ENCODE data around the gene LTBP1.

LTBP1 gene

GRCh38 chr2:33392366-33392765, 445.6 kb downstream of the LTBP1 start:
- no peak for DNase-seq

- no peak for DNase-seq
These were observed 448.3 kb downstream of the LTBP1 start for GRCh38 chr2:33395034-33395433.

- peak; percentile 36 for DNase-seq
These were observed 449.0 kb downstream of the LTBP1 start for GRCh38 chr2:33395655-33396249.

- no peak for DNase-seq
These were observed 457.6 kb downstream of the LTBP1 start for GRCh38 chr2:33404321-33404720.

- no peak for DNase-seq
These were observed 459.9 kb downstream of the LTBP1 start for GRCh38 chr2:33406622-33407021.

GRCh38 chr2:33408109-33408508, 461.4 kb downstream of the LTBP1 start:
- no peak for DNase-seq

GRCh38 chr2:33409417-33409955, 462.7 kb downstream of the LTBP1 start:
- no peak for DNase-seq

- DNase-seq = no peak
These were observed 465.0 kb downstream of the LTBP1 start for GRCh38 chr2:33411765-33412164.

GRCh38 chr2:33412920-33413319, 466.2 kb downstream of the LTBP1 start:
- DNase-seq = no peak

GRCh38 chr2:33419581-33420200, 472.9 kb downstream of the LTBP1 start:
- no peak for DNase-seq

GRCh38 chr2:33420726-33421125, 474.0 kb downstream of the LTBP1 start:
- DNase-seq = no peak

GRCh38 chr2:33421820-33422219, 475.1 kb downstream of the LTBP1 start:
- DNase-seq = no peak

- no peak for DNase-seq
These were observed 478.4 kb downstream of the LTBP1 start for GRCh38 chr2:33425161-33425560.

- no peak for DNase-seq
These were observed 478.9 kb downstream of the LTBP1 start for GRCh38 chr2:33425586-33426031.

GRCh38 chr2:33426666-33427231, 480.0 kb downstream of the LTBP1 start:
- no peak for DNase-seq

GRCh38 chr2:33430077-33430476, 483.3 kb downstream of the LTBP1 start:
- no peak for DNase-seq

- DNase-seq = no peak
These were observed 484.1 kb downstream of the LTBP1 start for GRCh38 chr2:33430856-33431255.

GRCh38 chr2:33432871-33433270, 486.1 kb downstream of the LTBP1 start:
- DNase-seq = no peak

- no peak for DNase-seq
These were observed 486.8 kb downstream of the LTBP1 start for GRCh38 chr2:33433279-33434235.

GRCh38 chr2:33435518-33435917, 488.8 kb downstream of the LTBP1 start:
- no peak for DNase-seq

- DNase-seq = no peak
These were observed 489.3 kb downstream of the LTBP1 start for GRCh38 chr2:33436083-33436482.

GRCh38 chr2:33437297-33437696, 490.5 kb downstream of the LTBP1 start:
- no peak for DNase-seq

GRCh38 chr2:33437815-33438214, 491.1 kb downstream of the LTBP1 start:
- DNase-seq = no peak

Data from CD4-positive, alpha-beta T cell treated with Interleukin-6 for 4 hours (primary cell).